Measurements from ENCODE around the gene CLEC3B.

The CLEC3B gene

DNA sequence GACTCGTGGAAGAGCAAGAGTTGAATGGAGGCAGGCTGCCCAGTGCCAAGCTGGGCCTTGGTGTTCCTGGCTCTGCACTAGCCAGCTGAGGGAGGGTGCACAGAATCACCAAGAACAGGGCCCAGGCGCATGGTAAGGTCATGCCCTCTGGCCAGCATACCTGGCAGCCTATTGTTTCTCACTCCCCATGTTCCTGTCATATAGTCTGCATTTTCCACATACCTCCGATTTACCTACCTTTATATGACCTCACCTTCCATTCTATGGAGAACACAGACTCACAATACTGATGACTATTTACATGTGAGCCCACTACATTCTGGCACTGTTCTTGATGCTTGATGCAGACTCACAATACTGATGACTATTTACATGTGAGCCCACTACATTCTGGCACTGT lies 5.4 kb downstream of the CLEC3B start:
- TF ChIP-seq, protein P1, sequence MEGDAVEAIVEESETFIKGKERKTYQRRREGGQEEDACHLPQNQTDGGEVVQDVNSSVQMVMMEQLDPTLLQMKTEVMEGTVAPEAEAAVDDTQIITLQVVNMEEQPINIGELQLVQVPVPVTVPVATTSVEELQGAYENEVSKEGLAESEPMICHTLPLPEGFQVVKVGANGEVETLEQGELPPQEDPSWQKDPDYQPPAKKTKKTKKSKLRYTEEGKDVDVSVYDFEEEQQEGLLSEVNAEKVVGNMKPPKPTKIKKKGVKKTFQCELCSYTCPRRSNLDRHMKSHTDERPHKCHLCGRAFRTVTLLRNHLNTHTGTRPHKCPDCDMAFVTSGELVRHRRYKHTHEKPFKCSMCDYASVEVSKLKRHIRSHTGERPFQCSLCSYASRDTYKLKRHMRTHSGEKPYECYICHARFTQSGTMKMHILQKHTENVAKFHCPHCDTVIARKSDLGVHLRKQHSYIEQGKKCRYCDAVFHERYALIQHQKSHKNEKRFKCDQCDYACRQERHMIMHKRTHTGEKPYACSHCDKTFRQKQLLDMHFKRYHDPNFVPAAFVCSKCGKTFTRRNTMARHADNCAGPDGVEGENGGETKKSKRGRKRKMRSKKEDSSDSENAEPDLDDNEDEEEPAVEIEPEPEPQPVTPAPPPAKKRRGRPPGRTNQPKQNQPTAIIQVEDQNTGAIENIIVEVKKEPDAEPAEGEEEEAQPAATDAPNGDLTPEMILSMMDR (IDR thresholded peaks at IDR 0.05), result no peak
- H3K9me3 Mint-ChIP-seq, result no peaks in the 10 kb centered on the region
- H3K27me3 Mint-ChIP-seq (ENCODE audit: low read depth, poor library complexity), result peaks cover 36% of the 10 kb centered on the region
- DNase-seq, result no peak
- no peak overlapping the region for H3K27ac Mint-ChIP-seq
- H3K4me1 Mint-ChIP-seq, result peaks cover 30% of the 10 kb centered on the region
- H3K4me3 Mint-ChIP-seq, result no peak overlapping the region
- H3K36me3 Mint-ChIP-seq (ENCODE audit: low read depth), result no peaks in the 10 kb centered on the region

DNA sequence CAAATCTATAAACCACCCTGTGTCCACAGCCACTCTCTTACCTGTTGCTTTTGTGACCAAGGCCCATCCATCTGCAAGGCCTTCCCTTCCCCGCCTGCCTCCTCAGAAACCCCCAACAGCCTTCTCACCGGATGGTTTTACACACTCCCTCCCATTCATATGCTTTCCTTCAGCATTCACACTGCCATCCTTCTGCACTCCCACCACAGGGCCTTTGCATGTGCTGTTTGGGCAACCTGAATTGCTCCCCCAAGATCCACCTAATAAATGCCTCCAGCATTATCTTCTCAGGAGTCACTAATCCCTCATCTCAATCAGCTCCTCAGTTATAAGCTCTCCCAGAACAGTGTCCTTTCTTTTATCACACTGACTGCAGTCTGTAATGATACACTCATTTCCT lies 6.0 kb downstream of the CLEC3B start:
- H3K4me1 Mint-ChIP-seq, result peaks cover 30% of the 10 kb centered on the region
- H3K36me3 Mint-ChIP-seq (ENCODE audit: low read depth), result no peaks in the 10 kb centered on the region
- TF ChIP-seq, protein P1 (IDR thresholded peaks at IDR 0.05), result no peak
- H3K27me3 Mint-ChIP-seq (ENCODE audit: low read depth, poor library complexity), result peaks cover 42% of the 10 kb centered on the region
- no peak overlapping the region for H3K27ac Mint-ChIP-seq
- DNase-seq, result no peak
- no peak overlapping the region for H3K4me3 Mint-ChIP-seq
- H3K9me3 Mint-ChIP-seq, result no peaks in the 10 kb centered on the region

DNA sequence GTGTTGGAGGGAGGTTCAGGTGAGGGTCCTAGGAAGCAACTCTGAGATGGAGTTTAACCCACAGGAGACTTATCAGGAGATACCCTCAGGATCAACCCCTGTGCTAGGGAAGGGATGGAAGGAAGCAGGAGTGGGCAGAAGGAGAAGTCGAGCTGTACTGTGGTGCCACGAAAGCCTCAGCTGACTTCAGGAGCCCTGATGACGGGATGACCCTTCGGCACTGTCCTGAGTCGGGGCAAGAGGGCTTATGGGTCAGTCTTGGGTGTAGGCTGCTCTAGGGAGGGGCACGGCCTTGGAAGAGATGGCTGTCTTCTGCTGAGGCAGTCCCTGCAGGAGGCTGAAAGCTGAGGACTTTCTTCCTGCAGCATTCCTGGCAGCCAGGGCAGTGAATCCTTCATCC lies 7.7 kb downstream of the CLEC3B start:
- TF ChIP-seq, protein P1 (IDR thresholded peaks at IDR 0.05), result no peak
- Mint-ChIP-seq H3K27ac (no peak overlapping the region), H3K27me3 (ENCODE audit: low read depth, poor library complexity) (peaks cover 48% of the 10 kb centered on the region), H3K36me3 (ENCODE audit: low read depth) (no peaks in the 10 kb centered on the region), H3K4me3 (no peak overlapping the region), H3K9me3 (no peaks in the 10 kb centered on the region), H3K4me1 (peaks cover 31% of the 10 kb centered on the region)
- no peak for DNase-seq

DNA sequence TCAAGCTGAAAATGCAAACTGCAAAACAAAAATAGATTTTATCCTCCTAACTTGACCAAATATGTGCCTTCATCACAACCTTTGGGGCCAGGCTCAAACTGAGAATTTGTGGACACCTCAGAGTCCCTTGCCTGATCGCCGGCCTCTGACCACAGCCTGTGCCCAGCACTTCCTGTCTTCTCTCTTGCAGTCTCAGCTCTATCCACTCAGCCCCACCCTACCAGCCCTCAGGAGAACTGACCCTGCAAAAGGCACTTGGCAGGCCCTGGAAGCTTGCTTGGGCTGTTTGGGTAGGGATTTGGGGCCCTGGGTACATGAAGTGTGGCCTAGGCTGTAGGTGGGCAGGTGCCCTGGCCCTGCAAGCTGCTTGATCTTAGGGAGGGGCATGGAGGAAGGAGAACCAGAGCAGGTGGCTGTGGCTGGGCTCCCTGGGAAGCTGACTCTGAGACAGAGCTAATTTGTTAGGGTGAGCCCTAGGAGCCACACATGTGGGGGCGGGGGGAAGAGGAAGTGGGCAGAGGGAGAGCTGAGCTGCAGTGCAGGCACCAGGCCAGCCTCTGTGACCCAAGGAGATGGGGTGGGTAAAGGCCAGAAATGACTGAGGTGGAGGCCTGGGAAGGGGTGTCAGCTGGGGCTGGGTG lies 8.6 kb downstream of the CLEC3B start:
- Mint-ChIP-seq H3K4me3 (peak overlapping the region; percentile 50), H3K9me3 (no peaks in the 10 kb centered on the region), H3K27me3 (ENCODE audit: low read depth, poor library complexity) (peaks cover 48% of the 10 kb centered on the region), H3K27ac (no peak overlapping the region), H3K36me3 (ENCODE audit: low read depth) (no peaks in the 10 kb centered on the region), H3K4me1 (peaks cover 32% of the 10 kb centered on the region)
- TF ChIP-seq, protein P1 (IDR thresholded peaks at IDR 0.05), result no peak
- DNase-seq, result no peak

DNA sequence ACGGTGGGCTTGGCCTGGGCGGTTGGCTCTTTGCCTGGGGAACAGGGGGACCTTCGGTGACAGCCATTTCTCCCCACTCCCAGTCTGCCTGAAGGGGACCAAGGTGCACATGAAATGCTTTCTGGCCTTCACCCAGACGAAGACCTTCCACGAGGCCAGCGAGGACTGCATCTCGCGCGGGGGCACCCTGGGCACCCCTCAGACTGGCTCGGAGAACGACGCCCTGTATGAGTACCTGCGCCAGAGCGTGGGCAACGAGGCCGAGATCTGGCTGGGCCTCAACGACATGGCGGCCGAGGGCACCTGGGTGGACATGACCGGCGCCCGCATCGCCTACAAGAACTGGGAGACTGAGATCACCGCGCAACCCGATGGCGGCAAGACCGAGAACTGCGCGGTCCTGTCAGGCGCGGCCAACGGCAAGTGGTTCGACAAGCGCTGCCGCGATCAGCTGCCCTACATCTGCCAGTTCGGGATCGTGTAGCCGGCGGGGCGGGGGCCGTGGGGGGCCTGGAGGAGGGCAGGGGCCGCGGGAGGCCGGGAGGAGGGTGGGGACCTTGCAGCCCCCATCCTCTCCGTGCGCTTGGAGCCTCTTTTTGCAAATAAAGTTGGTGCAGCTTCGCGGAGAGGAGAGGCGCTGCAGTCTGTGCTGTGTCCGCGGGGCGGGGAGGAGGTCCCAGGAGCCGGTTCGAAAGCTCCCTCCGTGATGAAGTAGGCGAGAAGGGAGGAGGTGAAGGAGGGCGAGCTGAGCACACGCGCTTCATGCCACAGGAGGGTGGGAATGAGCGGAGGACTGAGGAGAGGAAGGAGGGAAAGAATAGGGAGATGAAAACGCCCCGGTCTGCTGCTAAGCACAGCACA lies 9.6 kb downstream of the CLEC3B start:
- no peaks in the 10 kb centered on the region for H3K36me3 Mint-ChIP-seq (ENCODE audit: low read depth)
- H3K4me3 Mint-ChIP-seq, result peak overlapping the region; percentile 79
- no peaks in the 10 kb centered on the region for H3K9me3 Mint-ChIP-seq
- TF ChIP-seq, protein P1 (IDR thresholded peaks at IDR 0.05), result no peak
- H3K27ac Mint-ChIP-seq, result no peak overlapping the region
- peaks cover 41% of the 10 kb centered on the region for H3K4me1 Mint-ChIP-seq
- peak; percentile 56 for DNase-seq
- peaks cover 48% of the 10 kb centered on the region for H3K27me3 Mint-ChIP-seq (ENCODE audit: low read depth, poor library complexity)

All from nephron progenitor cell (in vitro differentiated cells).